HG02840 (cell line): ENCODE results near the gene RNF181.
"Not testable (repeated sequence)": the region's sequence is repeated elsewhere in the genome, so short reads cannot be mapped to it uniquely, and the experiment has no call there.

ENCODE experiments used
- ATAC-seq: cut with Tn5 transposase; IDR thresholded peaks from one replicate; pipeline ENCODE4 v1.9.1; 2021; ENCODE audit warnings: mild to moderate bottlenecking, moderate library complexity, moderate number of reproducible peaks; ENCODE audit not compliant: unreplicated experiment, low FRiP score

RNF181 gene

GRCh38 chr2:85575739-85576138, 19.8 kb upstream of the RNF181 start:
- ATAC-seq: no peak

DNA sequence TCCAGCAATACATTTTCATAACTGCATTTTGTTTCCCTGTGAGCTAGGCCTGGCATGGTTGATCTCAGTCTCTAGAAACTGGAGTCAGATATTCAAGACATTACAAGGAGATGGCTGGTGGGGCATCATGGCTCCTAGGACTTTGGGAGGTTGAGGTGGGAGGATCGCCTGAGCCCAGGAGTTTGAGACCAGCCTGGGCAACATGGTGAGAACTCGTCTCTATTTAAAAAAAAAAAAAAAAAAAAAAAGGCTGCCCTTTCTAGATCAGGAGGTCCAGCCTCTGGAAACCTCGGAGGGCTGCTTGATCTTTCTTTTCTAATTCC, 18.5 kb upstream of the RNF181 start:
- ATAC-seq: no peak

DNA sequence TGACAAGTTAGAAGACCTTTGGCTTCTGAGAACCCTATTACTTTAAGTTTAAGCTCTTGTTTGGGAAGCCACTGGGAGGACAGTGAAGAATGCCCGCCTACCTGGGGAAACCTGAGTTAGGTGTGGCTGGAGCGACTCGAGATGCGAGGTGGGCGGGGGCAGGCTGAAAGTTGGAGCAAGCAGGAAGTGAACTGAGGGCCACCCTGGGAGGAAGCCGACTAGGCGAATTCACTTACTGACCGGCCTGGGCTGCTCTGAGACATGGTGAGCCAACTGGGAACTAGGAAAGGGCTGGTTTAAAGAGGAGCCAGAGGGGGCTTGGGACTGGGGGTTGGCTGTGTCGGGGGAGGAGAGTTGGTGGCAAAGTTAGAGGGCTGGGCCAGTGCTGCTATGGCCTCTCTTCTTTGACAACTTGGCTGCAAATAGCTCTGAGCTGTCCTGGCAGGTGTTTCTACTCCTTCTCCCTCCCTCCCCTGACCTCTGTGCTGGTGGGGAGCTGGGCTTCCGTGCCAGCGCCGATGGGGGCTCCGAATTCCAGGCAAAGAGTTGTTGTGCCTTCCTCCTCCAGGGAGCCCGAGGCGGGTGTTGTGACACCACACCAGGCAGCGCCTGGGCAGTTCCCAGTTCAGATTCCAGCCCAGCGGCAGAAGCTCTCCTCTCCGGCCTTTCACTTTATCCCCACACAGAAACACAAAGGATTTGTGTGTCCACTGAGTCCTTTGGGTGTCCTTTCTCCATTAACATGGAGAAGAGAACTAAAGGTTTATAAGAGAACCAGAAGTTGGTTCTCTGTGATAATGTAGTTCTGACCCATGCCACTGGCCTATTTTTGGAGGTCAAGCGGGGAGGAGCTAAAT, 17.9 kb upstream of the RNF181 start, which contains the start of gene VAMP8:
VAMP8 (plus strand) TSS at position 201 of the 857 bp plus-strand sequence; CDS start at position 262, 61 bp downstream.
- no peak for ATAC-seq

- no peak for ATAC-seq
Observed at GRCh38 chr2:85578243-85579180, 17.0 kb upstream of the RNF181 start.

DNA sequence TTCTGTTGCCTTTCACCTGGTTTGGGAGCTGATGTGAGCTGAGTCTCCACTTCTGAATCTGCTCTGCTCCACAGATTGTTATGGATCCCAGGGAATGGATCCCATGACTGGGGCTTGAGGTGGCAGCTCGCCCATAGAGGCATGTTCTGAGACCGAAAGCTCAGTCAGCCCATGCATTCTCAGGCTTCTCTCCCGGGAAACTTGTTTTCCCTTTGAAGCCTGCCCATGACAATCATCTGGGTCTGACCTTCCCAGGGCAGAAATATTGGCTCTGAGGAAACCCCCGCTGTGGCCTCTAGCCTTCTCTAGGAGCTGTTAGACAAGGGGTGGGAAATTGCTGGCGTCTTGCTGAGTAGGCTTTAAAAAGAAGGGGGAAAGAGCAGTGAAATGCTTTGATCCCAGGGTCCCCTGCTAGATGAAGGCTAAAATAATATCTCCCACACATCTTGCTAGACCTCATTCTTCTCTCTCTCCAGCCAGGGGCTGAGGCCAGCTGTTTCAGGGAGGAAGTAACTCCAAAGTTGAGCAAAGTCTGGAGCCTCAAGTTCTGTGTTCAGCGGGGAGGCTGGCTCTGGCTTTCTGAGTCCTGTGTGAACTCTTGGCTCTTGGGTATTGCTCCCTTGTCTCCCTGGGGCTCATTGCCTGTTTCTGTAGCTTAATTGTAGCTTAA, 16.1 kb upstream of the RNF181 start:
- no peak for ATAC-seq

- ATAC-seq: no peak
Observed at GRCh38 chr2:85580206-85580605, 15.3 kb upstream of the RNF181 start.

DNA sequence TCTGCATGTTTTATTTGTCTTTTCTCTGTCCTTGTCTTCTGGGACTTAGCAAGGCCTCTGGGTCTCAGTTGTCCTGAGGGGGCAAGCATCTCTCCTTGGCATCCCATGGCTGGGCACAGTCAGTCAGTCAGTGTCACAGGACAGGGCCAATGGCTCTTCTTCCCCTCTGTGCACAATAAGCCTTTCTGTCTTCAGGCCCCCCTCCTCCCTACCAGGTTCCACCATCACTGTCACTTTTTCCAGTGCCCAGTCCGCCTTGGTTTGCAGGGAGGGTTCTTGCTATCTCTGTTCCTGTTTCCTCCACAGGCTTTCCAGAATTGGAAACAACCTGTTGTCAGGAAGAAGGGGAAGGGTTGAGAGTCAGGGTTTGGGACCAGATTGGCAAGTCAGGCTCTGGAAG, 13.1 kb upstream of the RNF181 start:
- no peak for ATAC-seq

- no peak for ATAC-seq
Observed at GRCh38 chr2:85583667-85584353, 11.7 kb upstream of the RNF181 start.

- ATAC-seq: peak; percentile 49
Observed at GRCh38 chr2:85584354-85584856, 11.1 kb upstream of the RNF181 start, which contains the start of gene VAMP5. Gene VAMP5, plus strand, starts transcription at chr2:85584431. Its CDS starts 60 bp downstream, at chr2:85584491.

- peak; percentile 24 for ATAC-seq
Observed at GRCh38 chr2:85584857-85585780, 10.4 kb upstream of the RNF181 start.

GRCh38 chr2:85585781-85586105, 9.8 kb upstream of the RNF181 start:
- no peak for ATAC-seq

DNA sequence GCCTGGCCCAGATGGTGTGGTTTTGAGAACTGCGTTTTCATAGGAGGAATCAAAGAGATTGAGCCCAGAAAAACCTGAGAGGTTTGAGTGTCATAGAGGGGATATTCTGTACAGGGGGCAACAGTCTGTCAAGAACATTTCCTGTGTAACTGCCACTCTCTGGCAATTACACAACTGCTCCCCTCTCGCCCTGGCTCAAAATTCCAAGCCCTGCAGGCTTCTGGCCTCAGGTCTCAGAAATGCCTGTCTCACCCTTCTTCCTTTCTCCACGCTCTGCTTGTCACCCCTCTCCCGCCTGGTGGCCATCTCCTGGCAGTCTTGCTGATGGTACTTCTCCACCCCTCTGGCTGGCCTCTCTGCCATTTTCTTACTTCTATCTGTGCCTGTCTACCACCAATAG, 7.3 kb upstream of the RNF181 start:
- ATAC-seq: no peak

DNA sequence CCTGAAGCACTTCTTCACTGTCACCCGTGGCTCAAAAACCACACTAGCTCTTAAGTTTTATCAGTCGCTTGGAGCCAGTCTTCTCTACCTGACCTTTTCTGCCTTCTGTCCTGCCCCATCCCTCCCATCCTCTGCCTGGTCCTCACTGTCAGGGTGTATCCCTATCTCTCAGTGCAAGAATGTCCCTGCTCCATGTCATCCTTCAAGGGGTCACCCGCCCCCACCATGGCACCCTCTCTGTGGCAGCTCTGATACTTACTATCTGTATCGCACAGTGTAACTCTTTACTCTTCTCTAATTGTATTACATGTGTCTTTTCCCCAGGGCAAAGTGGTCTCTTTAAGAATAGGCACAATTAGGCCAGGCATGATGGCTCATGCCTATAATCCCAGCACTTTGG, 6.9 kb upstream of the RNF181 start:
- ATAC-seq: no peak

DNA sequence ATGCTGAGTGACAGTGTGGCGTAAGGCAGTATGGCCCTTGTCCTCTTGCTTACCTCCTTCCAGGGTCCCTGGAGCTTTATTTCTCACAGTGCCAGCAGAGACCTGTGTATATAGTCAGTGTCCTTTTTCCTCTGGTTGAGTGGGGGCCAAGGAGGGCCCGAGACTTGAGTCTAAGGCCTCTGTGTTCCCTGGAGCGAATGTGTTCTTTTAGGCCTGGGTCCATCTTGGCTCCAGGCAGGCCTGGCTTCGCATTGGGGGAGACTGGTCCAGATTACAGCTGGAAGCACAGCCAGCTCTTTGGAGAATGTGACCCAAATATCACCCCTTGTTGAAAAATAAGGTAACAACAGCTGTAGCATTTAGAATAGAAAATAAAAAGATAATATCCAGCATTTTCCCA, 6.4 kb upstream of the RNF181 start:
- no peak for ATAC-seq

- ATAC-seq: no peak
Observed at GRCh38 chr2:85589982-85590791, 5.4 kb upstream of the RNF181 start.

DNA sequence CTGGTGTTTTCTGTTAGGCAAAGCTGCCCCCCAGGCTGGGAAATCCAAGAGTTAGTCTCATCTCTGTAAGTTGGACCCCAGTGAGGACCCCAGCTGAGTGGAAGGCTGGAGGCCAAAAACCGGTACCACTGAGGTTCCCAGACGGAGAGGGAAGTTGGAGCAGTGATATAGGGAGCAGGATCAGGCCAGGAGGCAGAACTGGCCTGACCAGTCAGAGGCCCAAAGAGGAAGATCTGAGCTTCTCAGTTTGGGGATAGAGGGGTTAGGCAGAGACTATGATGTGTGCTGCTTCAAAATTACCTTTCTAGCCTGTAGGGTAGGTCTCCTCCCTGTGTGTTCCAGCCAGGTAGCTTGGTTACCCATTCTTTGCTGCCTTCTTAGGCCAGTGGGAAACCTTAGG, 4.6 kb upstream of the RNF181 start:
- no peak for ATAC-seq

DNA sequence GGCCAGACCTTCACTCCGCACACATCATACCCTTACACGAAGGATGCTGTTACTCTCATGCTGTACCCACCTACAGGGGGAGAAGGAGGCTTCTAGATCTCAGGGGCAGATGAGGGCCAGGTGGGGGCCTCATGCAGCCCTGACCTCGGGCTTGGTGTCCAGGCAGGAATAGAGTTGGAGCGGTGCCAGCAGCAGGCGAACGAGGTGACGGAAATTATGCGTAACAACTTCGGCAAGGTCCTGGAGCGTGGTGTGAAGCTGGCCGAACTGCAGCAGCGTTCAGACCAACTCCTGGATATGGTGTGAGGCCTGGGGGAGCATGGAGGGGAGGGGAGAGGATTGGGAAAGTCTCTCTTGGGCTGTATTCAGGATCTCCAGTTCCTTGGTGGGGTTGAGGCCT, 4.0 kb upstream of the RNF181 start:
- ATAC-seq: no peak

DNA sequence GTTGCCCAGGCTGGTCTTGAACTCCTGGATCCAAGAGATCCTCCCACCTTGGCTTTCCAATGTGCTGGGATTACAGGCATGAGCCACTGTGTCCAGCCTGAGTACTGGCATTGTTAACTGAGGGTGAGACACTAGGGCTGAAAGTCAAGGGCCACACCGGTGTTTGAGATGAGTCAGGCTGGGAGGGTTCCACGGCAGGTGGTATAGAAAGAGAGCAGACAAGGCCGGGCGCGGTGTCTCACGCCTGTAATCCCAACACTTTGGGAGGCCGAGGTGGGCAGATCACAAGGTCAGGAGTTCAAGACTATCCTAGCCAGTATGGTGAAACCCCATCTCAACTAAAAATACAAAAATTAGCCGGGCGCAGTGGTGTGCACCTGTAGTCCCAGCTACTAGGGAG, 3.2 kb upstream of the RNF181 start:
- ATAC-seq: not testable (repeated sequence)
